Astrocyte of the cerebellum (primary cell): ENCODE data around the gene ZDHHC4.
"Not testable (repeated sequence)": the region's sequence is repeated elsewhere in the genome, so short reads cannot be mapped to it uniquely, and the experiment has no call there.

Experiments used
- DNase-seq: peaks from one replicate; pipeline ENCODE4 v3.0.0-alpha.2; 2011; ENCODE audit warnings: low read depth
- H3K4me3 ChIP-seq: 2 replicates; pipeline ENCODE4 v1.5.1; 2011; ENCODE audit warnings: mild to moderate bottlenecking, low read depth, low read length, moderate library complexity
- in situ Hi-C: cut with HindIII; loops from 2 replicates; pipeline ENCODE4 v1.10.0; 2017; ENCODE audit warnings: low sequenced_read_pairs
- TF ChIP-seq, protein P1 (sequence below): IDR thresholded peaks from 2 replicates; pipeline ENCODE4 v1.5.1; 2012; ENCODE audit warnings: low read length, low read depth, moderate library complexity, mild to moderate bottlenecking; ENCODE audit errors: missing control alignments

Gene ZDHHC4

GRCh38 chr7:6571160-6571779 lies 6.0 kb upstream of the ZDHHC4 start:
- DNase-seq, result no peak
- TF ChIP-seq, protein P1, sequence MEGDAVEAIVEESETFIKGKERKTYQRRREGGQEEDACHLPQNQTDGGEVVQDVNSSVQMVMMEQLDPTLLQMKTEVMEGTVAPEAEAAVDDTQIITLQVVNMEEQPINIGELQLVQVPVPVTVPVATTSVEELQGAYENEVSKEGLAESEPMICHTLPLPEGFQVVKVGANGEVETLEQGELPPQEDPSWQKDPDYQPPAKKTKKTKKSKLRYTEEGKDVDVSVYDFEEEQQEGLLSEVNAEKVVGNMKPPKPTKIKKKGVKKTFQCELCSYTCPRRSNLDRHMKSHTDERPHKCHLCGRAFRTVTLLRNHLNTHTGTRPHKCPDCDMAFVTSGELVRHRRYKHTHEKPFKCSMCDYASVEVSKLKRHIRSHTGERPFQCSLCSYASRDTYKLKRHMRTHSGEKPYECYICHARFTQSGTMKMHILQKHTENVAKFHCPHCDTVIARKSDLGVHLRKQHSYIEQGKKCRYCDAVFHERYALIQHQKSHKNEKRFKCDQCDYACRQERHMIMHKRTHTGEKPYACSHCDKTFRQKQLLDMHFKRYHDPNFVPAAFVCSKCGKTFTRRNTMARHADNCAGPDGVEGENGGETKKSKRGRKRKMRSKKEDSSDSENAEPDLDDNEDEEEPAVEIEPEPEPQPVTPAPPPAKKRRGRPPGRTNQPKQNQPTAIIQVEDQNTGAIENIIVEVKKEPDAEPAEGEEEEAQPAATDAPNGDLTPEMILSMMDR, result no peak
- in situ Hi-C loops, result no loop called here
- no peak overlapping the region for H3K4me3 ChIP-seq

DNA sequence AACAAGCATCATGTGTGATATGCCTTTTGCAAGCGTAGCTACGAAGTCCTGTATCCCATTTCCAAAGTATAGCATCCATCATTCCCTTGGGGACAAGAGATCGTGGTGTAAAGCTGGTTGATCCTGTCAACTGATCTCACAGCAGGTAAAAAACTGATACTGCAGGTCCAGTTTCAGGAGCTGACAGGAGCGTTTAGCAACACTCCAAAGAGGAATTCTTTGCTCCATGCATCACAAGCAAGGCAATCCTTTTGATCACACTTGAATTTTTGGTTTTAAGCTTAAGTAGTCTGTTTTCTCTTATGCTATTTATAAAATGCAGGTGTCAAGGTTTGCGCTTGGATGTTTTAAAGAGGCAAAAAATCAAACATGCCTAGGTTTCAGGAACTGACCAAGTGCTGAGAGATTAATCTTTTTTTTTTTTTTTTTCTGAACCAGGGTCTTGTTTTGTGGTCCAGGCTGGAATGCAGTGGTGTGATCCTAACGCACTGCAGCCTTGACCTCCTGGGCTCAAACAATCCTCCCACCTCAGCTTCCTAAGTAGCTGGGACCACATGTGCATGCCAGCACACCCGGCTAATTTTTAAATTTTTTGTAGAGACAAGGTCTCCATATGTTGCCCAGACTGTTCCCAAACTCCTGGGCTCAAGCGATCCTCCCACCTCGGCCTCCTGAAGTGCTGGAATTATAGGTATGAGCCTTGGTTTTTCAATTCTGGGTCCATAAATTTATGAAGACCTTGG lies 1.8 kb upstream of the ZDHHC4 start:
- DNase-seq, result no peak
- in situ Hi-C loops, result no loop called here
- no peak overlapping the region for H3K4me3 ChIP-seq
- TF ChIP-seq, protein P1, result no peak

GRCh38 chr7:6576024-6576866 lies 1.0 kb upstream of the ZDHHC4 start:
- in situ Hi-C loops, result no loop called here
- TF ChIP-seq, protein P1, result no peak
- DNase-seq, result no peak
- peak overlapping the region; percentile 79 for H3K4me3 ChIP-seq

DNA sequence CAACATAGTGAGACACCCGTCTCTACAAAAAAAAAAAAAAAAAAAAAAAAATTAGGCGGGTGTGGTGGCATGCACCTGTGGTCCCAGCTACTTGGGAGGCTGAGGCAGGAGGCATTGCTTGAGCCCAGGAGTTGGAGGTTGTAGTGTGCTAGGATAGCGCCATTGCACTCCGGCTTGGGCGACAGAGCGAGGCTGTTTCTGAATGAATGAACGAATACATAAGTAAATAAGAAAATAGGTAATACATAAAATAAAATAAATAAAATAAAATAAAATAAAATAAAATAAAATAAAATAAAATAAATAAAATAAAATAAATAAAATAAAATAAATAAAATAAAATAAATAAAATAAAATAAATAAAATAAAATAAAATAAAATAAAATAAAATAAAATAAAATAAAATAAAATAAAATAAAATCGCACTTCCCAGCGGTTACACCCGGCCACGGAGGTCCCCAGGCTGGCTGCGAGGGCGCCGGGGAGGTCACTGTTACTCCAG lies 336 bp upstream of the ZDHHC4 start:
- DNase-seq, in situ Hi-C loops: not testable (repeated sequence)
- H3K4me3 ChIP-seq, result peak overlapping the region; percentile 79

GRCh38 chr7:6578114-6579084 lies 1.1 kb downstream of the ZDHHC4 start:
- in situ Hi-C loops, result no loop called here
- no peak for DNase-seq
- peak overlapping the region; percentile 79 for H3K4me3 ChIP-seq
- TF ChIP-seq, protein P1, result no peak

GRCh38 chr7:6579446-6579845 lies 2.2 kb downstream of the ZDHHC4 start:
- H3K4me3 ChIP-seq, result no peak overlapping the region
- in situ Hi-C loops, result no loop called here
- TF ChIP-seq, protein P1, result peak; percentile 26
- no peak for DNase-seq

GRCh38 chr7:6585746-6586432 lies 8.6 kb downstream of the ZDHHC4 start:
- DNase-seq, in situ Hi-C loops, H3K4me3 ChIP-seq: not testable (repeated sequence)
